ENCODE data around the gene TMEM214. TPM values are rescaled to one million over a fixed set of nuclear protein-coding genes. Genes with fewer than 3 reads are reported as not detected.

TMEM214 gene, protein sequence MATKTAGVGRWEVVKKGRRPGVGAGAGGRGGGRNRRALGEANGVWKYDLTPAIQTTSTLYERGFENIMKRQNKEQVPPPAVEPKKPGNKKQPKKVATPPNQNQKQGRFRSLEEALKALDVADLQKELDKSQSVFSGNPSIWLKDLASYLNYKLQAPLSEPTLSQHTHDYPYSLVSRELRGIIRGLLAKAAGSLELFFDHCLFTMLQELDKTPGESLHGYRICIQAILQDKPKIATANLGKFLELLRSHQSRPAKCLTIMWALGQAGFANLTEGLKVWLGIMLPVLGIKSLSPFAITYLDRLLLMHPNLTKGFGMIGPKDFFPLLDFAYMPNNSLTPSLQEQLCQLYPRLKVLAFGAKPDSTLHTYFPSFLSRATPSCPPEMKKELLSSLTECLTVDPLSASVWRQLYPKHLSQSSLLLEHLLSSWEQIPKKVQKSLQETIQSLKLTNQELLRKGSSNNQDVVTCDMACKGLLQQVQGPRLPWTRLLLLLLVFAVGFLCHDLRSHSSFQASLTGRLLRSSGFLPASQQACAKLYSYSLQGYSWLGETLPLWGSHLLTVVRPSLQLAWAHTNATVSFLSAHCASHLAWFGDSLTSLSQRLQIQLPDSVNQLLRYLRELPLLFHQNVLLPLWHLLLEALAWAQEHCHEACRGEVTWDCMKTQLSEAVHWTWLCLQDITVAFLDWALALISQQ
- polyA plus RNA-seq (ENCODE audit: insufficient read length): 57.7 TPM

DNA sequence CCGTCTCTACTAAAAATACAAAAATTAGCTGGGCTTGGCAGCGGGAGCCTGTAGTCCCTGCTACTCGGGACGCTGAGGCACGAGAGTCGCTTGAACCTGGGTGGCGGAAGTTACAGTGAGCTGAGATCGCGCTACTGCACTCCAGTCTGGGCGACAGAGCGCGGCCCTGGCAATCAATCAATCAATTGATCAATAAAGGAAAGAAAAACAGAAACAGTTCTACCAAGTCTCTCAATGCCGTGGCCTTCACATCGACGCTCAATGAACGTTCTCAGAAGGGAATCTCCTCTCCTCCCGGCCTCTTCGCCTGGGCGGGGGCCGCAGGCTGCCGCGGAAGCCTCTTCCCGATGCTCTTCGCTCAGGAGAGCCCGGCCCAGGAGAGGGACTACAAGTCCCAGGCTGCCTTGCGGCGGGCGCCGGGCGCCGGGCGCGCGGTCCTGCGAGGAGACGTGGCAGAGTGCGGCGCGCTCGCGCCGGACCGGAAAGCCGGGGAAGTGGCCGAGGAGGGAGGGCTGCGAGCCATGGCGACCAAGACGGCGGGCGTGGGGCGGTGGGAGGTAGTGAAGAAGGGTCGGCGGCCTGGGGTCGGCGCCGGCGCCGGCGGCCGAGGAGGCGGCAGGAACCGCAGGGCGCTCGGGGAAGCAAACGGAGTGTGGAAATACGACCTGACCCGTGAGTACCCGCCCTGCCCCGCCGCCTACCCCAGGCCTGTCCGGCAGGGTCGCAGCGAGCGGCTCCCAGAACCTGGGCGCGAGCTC, at the start of gene TMEM214:
Gene TMEM214, plus strand, starts transcription at position 471 of the 758 bp plus-strand sequence. Its CDS starts 51 bp downstream, at position 522.
- peak; percentile 93 for DNase-seq

DNA sequence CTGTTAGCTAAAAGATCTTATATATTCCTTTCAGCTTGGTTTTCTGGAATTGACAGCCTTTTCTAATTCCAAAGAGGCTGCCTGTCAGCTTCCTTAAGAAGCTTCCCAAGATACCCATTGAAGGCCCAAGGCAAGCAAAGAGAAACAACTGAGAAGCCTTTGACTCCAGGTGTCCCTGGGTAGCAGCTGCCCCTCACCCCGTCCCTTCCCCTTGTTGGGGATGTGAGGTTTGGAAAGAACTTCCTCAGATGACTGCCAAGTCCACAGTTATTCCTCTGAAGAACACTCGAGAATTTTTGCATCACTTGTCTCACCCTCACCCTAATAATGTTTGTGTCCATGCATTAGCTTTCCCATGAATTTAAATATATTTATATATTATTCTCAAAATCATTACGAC, 49.0 kb upstream of the TMEM214 start:
- no peak for DNase-seq

DNA sequence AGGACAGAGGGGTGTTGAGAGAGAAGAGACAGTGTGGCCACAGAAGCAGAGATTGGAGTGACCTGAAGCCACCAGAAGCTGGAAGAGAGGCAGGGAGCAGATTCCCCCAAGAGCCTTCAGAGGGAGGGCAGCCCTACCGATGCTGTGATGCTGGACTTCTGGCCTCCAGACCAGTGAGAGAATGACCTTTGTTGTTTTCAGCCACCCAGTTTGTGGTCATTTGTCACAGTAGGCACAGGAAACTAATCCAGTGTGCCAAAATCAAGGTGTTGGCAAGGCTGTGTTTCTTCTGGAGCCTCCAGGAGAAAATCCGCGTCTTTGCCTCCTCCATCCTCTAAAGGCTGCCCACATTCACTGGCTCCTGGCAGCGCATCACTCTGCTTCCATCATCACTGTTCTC, 47.0 kb upstream of the TMEM214 start:
- no peak for DNase-seq

- DNase-seq: no peak
Observed at GRCh38 chr2:26986576-26986975, 46.2 kb upstream of the TMEM214 start.

DNA sequence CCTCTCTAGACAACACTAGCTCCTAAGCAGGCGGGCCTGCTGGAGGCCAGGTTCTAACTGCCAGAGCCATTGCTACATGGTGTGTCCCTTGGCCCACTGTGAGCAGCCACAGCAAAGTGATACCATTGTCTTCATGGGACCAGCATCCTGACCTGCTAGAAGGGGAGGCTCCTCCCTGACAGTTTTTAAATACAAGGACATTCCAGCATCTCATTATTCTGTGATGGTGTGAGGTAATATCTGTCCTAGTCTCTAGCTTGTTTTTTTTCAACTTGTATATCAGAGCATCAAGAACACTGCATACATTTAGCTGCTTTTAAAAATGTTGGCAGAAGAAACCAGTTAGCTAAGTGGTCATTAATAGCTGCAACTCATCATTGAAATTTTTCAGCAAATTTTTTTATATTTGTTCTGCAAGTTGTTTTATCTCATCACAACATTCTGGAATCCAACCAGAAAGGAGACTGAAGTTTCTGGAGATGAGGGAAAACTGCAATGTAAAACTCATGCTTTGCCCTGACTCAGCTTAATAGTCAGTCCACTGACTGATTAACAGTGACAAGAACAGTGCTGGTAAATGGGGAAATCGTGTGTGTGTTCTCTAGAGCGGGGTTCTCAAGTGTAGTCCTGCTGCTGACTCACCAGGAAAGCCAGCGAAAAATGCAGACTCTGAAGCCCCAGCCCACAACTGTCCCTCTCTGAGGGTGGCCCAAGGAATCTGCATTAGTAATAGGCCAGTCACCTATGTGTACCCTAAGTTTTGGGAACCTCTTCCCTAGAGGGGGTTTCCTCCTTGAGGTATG, 44.5 kb upstream of the TMEM214 start:
- DNase-seq: no peak

GRCh38 chr2:26989156-26989555, 43.6 kb upstream of the TMEM214 start:
- DNase-seq: no peak

DNA sequence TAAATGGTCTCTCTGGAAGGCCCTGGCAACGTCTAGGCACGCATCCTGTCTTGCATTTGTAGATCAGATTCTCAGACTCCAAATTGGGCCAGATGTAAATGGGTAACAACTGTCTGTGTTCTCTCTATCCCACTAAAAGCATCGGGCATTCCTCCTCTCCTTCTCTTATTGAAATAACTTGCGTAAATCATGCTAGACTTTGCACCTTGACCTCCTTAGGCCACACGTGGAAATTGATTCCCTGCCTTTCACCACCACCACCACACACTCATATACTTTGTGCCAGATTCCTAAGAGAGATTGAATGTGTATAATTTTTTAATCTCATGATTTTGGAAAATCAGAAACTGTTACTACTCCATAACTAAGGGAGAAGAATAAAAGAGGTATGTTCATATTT, 41.0 kb upstream of the TMEM214 start:
- DNase-seq: no peak

DNA sequence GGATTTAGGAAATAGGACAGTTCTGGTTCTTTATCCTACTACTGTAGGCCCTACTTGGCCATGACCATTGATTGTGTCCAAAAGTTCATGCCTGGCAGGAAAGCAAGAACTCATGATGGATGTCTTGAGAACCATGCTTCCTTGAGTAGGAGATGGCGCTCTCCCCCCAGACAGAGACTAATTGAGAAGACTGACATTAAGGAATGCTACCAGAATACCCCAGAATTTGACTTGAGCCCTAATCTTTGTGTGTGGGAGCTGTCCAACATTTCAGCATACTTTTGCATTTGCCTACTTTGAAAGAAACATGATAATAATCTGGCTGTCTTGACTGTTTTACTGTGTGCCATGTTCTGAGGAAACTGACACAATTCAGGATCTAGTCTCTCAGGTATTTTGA, 39.0 kb upstream of the TMEM214 start:
- DNase-seq: no peak

GRCh38 chr2:26994983-26995382, 37.8 kb upstream of the TMEM214 start:
- DNase-seq: no peak

DNA sequence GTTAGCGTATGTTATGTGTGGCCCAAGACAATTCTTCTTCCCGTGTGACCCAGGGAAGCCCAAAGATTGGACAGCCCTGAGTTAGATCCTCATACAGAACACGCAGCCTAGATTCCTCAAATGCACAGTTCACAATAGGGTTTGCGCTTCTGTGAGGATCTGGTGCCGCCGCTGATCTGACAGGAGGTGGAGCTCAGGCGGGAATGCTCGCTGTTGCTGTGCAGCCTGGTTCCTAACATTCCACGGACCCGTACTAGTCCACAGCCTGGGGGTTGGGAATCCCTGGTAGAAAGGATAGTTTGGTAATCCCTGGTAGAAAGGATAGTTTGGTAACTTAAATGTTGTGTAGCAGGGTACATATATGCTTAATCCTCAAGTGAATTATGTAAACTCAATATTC, 35.4 kb upstream of the TMEM214 start:
- no peak for DNase-seq

DNA sequence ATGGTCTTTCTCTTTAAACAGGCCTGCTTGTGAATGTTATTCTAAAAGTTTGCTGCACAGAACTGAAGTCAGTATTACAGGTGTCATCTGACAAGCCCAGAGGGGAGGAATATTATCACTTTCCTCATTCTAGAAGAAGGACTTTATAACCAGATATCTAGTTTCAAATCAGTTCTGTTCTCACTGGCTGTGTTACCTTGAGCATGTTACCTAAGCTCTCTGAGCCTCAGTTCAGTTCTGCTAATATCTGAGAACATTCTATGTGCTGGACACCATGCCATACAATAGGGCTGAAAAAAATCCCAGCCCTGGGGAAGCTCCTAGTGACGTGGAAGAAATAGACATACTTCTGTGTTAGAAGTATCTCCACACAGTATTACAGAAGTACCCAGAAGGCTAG, 34.4 kb upstream of the TMEM214 start:
- DNase-seq: no peak

- DNase-seq: no peak
Observed at GRCh38 chr2:27000228-27000627, 32.5 kb upstream of the TMEM214 start.

GRCh38 chr2:27000995-27001394, 31.8 kb upstream of the TMEM214 start:
- DNase-seq: no peak

- no peak for DNase-seq
Observed at GRCh38 chr2:27001950-27002349, 30.8 kb upstream of the TMEM214 start.

- DNase-seq: no peak
Observed at GRCh38 chr2:27003007-27003406, 29.8 kb upstream of the TMEM214 start.

GRCh38 chr2:27003857-27004256, 28.9 kb upstream of the TMEM214 start:
- DNase-seq: no peak

- DNase-seq: no peak
Observed at GRCh38 chr2:27006602-27007415, 26.0 kb upstream of the TMEM214 start.

- DNase-seq: no peak
Observed at GRCh38 chr2:27007416-27008374, 25.1 kb upstream of the TMEM214 start.

- DNase-seq: no peak
Observed at GRCh38 chr2:27008678-27009077, 24.1 kb upstream of the TMEM214 start.

GRCh38 chr2:27009083-27009482, 23.7 kb upstream of the TMEM214 start:
- DNase-seq: no peak

Measured in hindlimb muscle (tissue), 1 donor.